Measurements from ENCODE around the gene SOX18. TPM values are rescaled to one million over a fixed set of nuclear protein-coding genes. Genes with fewer than 3 reads are reported as not detected.

Gene SOX18
- total and polyA plus RNA-seq, 2 of the 13 experiments (the other 11 are each of a cell fraction or from before 2014, with no cell fraction given), result 1.6 to 1.9 TPM

DNA sequence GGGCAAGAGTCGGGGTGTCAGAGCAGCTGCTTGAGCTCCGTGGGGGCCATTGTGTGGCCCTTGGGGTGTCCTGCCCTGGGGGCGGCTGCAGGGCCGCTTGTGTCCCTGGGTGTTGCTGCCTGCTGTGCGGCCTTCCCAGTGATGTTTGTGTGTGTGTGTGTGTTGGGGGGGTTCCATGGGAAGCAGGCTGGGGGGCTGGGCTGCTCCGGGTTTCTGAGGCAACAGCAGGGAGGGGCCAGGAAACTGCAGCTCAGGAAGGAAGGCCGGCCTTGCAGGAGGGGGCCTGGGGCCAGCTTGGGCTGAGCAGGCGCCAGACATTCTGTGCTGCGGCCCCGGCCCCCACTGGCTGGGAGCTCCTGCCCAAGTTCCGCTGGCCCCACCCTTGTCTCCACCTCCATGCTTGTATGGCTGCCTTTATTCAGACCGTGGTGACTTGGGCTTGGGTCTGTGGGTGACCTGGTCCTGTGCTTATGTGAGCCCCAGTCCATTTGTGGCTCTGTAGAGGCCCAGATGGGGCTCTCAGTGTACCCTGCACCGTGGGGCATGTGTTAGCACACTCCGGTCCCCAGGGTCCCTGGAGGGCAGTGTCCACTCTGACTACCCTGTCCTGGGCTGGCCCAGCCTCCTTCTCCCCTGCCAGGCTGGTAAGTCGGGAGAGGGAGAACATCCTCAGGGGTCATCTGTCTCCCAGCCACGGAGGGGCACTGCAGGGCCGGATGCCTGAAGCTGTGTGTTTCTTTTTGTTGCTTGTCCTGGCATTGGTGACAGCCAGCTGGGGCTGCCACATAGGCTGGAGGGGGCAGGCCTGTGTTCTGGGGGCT lies 4.6 kb upstream of the SOX18 start (continued):
- TF ChIP-seq RELA (CRISPR knock-in tag; IDR thresholded peaks at IDR 0.05) (peak; percentile 90; the same call in 1 of the 2 replicates), PCBP2 (optimal IDR thresholded peaks at IDR 0.05; ENCODE audit: low read depth, low read length, poor library complexity, severe bottlenecking) (no peak), ZFYVE20 (CRISPR knock-in tag; IDR thresholded peaks at IDR 0.05; ENCODE audit: borderline replicate concordance, low read depth) (no peak), ZNF878 (CRISPR knock-in tag; IDR thresholded peaks at IDR 0.05) (no peak), RAD21 (CRISPR knock-in tag; IDR thresholded peaks at IDR 0.05) (peak; percentile 87), FOXK2 (IDR thresholded peaks at IDR 0.05) (no peak), ZNF781 (CRISPR knock-in tag; IDR thresholded peaks at IDR 0.05; ENCODE audit: borderline replicate concordance, not compliant biosample characterization) (peak; percentile 96), NCOA5 (CRISPR knock-in tag; IDR thresholded peaks at IDR 0.05) (no peak), ZNF530 (CRISPR knock-in tag; IDR thresholded peaks at IDR 0.05; ENCODE audit: low read depth) (no peak), ARHGAP35 (CRISPR knock-in tag; IDR thresholded peaks at IDR 0.05; ENCODE audit: borderline replicate concordance) (no peak), NONO (IDR thresholded peaks at IDR 0.05) (no peak), NONO (CRISPR knock-in tag; conservative IDR thresholded peaks at IDR 0.05) (peak; percentile 68; the same call in 1 of the 2 replicates)
- TF ChIP-seq, protein P1, sequence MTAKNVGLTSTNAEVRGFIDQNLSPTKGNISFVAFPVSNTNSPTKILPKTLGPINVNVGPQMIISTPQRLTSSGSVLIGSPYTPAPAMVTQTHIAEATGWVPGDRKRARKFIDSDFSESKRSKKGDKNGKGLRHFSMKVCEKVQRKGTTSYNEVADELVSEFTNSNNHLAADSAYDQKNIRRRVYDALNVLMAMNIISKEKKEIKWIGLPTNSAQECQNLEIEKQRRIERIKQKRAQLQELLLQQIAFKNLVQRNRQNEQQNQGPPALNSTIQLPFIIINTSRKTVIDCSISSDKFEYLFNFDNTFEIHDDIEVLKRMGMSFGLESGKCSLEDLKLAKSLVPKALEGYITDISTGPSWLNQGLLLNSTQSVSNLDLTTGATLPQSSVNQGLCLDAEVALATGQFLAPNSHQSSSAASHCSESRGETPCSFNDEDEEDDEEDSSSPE (CRISPR knock-in tag; IDR thresholded peaks at IDR 0.05), result peak; percentile 54
- TF ChIP-seq, protein P2, sequence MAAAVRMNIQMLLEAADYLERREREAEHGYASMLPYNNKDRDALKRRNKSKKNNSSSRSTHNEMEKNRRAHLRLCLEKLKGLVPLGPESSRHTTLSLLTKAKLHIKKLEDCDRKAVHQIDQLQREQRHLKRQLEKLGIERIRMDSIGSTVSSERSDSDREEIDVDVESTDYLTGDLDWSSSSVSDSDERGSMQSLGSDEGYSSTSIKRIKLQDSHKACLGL (CRISPR knock-in tag; IDR thresholded peaks at IDR 0.05), result peak; percentile 81
- TF ChIP-seq, protein P3, sequence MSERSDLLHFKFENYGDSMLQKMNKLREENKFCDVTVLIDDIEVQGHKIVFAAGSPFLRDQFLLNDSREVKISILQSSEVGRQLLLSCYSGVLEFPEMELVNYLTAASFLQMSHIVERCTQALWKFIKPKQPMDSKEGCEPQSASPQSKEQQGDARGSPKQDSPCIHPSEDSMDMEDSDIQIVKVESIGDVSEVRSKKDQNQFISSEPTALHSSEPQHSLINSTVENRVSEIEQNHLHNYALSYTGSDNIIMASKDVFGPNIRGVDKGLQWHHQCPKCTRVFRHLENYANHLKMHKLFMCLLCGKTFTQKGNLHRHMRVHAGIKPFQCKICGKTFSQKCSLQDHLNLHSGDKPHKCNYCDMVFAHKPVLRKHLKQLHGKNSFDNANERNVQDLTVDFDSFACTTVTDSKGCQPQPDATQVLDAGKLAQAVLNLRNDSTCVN (CRISPR knock-in tag; IDR thresholded peaks at IDR 0.05; ENCODE audit: borderline replicate concordance), result peak; percentile 16; the same call in 1 of the 2 replicates
- TF ChIP-seq, protein P4, sequence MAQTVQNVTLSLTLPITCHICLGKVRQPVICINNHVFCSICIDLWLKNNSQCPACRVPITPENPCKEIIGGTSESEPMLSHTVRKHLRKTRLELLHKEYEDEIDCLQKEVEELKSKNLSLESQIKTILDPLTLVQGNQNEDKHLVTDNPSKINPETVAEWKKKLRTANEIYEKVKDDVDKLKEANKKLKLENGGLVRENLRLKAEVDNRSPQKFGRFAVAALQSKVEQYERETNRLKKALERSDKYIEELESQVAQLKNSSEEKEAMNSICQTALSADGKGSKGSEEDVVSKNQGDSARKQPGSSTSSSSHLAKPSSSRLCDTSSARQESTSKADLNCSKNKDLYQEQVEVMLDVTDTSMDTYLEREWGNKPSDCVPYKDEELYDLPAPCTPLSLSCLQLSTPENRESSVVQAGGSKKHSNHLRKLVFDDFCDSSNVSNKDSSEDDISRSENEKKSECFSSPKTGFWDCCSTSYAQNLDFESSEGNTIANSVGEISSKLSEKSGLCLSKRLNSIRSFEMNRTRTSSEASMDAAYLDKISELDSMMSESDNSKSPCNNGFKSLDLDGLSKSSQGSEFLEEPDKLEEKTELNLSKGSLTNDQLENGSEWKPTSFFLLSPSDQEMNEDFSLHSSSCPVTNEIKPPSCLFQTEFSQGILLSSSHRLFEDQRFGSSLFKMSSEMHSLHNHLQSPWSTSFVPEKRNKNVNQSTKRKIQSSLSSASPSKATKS (CRISPR knock-in tag; IDR thresholded peaks at IDR 0.05), result no peak
- TF ChIP-seq, protein P5, sequence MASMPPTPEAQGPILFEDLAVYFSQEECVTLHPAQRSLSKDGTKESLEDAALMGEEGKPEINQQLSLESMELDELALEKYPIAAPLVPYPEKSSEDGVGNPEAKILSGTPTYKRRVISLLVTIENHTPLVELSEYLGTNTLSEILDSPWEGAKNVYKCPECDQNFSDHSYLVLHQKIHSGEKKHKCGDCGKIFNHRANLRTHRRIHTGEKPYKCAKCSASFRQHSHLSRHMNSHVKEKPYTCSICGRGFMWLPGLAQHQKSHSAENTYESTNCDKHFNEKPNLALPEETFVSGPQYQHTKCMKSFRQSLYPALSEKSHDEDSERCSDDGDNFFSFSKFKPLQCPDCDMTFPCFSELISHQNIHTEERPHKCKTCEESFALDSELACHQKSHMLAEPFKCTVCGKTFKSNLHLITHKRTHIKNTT (CRISPR knock-in tag; IDR thresholded peaks at IDR 0.05), result no peak
- TF ChIP-seq, protein P6, sequence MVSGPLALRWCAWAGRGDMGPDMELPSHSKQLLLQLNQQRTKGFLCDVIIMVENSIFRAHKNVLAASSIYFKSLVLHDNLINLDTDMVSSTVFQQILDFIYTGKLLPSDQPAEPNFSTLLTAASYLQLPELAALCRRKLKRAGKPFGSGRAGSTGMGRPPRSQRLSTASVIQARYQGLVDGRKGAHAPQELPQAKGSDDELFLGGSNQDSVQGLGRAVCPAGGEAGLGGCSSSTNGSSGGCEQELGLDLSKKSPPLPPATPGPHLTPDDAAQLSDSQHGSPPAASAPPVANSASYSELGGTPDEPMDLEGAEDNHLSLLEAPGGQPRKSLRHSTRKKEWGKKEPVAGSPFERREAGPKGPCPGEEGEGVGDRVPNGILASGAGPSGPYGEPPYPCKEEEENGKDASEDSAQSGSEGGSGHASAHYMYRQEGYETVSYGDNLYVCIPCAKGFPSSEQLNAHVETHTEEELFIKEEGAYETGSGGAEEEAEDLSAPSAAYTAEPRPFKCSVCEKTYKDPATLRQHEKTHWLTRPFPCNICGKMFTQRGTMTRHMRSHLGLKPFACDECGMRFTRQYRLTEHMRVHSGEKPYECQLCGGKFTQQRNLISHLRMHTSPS (CRISPR knock-in tag; IDR thresholded peaks at IDR 0.05; ENCODE audit: low read depth), result peak; percentile 95

Measured in HepG2 (cell line).